ENCODE data around the gene CNFN.
"Not testable (repeated sequence)": the region's sequence is repeated elsewhere in the genome, so short reads cannot be mapped to it uniquely, and the experiment has no call there.

The CNFN gene

DNA sequence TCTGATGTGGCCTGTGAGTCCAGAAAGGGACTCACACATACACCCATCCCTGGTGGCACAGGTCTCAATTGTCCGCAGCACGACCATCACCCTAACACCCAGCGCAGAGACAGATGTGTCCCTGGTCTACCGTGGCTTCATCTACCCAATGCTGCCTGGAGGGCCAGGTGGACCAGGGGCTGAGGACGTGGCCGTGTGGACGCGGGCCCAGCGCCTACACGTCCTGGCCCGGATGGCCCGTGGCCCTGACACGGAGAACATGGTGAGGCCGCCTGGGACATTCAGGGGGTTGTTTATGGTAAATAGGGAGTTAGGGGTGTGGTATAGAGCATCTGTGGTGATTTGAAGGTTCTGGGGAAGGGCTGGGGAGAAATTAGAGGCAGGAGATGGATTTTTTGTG, 41.9 kb downstream of the CNFN start:
- DNase-seq: no peak

DNA sequence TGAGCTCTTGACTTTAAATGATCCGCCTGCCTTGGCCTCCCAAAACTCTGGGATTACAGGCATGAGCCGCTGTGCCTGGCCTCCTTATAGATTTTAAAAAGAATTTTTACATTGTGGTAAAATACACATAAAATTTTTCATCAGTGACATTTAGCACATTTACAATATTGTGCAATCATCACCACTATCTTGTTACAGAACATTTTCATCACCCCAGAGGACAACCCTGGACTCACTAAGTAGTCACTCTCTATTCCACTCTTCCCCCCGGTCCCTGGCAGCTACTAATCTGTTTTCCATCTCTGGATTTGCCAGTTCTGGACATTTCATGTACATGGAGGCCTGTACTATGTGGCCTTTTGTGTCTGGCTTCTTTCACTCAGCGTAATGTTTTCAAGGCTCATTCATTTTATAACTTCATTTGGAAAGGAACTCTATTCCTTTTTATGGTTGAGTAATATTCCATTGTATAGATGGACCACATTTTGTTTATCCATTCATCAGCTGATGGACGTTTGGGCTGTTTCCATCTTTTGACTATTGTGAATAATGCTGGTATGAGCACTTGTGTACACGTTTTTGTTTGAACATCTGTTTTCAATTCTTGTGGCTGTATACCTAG, 44.8 kb downstream of the CNFN start:
- no peak for DNase-seq

DNA sequence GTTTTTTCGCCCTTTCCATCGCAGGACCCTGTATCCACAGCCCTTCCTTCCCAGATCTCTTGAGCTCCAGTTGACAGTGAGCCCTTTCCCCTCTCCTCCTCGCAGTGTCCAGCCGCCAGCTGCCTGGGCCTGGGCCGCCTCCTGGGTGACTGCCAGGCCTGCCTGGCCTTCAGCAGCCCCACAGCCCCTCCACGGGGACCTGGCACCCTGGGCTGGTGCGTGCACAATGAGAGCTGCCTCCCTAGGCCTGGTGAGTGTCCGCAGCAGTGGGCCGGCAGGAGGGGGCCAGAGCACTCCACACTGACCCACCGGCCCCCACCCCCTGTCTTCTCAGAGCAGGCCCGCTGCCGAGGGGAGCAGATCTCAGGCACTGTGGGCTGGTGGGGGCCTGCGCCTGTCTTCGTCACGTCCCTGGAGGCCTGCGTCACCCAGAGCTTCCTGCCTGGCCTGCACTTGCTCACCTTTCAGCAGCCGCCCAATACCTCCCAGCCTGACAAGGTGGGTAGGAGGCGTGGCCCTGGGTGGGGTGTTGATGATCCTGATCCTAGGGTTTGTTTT, 45.7 kb downstream of the CNFN start:
- no peak for DNase-seq

- DNase-seq: no peak
Observed at GRCh38 chr19:42343344-42344110, 46.6 kb downstream of the CNFN start.

DNA sequence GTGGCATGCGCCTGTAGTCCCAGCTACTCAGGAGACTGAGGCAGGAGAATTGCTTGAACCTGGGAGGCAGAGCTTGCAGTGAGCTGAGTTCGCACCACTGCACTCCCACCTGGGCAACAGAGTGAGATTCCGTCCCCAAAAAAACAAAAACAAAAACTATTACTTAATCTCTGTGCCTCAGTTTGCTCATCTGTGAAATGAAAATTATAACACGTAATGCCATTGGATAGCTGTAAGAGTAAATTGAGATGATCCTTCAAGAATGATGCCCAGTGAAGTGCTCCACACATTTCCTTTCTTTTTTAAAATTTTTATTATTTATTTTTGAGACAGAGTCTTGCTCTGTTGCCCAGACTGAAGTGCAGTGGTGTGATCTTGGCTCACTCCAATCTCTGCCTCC, 50.2 kb downstream of the CNFN start:
- DNase-seq: not testable (repeated sequence)

DNA sequence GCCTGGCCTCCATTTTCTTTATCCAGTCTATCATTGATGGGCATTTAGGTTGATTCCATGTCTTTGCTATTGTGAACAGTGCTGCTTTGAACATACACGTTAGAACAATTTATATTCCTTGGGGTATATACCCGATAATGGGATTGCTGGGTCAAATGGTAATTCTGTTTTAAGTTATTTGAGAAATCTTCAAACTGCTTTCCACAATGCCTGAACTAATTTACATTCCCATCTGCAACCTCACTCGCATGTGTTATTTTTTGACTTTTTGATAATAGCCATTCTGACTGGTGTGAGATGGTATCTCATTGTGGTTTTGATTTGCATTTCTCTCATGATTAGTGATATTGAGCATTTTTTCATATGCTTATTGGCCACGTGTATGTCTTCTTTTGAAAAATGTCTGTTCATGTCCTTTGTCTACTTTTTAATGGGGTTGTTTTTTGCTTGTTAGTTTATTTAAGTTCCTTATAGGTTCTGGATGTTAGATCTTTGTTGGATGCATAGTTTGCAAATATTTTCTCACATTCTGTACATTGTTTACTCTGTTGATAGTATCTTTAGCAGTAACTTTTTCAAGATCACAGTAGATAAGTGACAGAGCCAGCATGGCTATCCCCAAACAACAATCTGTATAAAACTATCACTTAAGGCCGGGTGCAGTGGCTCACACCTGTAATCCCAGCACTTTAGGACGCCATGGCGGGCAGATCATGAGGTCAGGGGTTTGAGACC, 50.8 kb downstream of the CNFN start:
- not testable (repeated sequence) for DNase-seq
